BJ (cell line): ENCODE measurements around the gene HIVEP3. TPM values are rescaled to one million over a fixed set of nuclear protein-coding genes. Genes with fewer than 3 reads are reported as not detected.

Experiments
- CTCF ChIA-PET: fragments of 350-600 bp; formaldehyde crosslinking; extraction: SDS; loops from one replicate; lab custom pipeline; 2021; ENCODE audit warnings: antibody characterized with exemption, inconsistent platforms; lab: Yijun Ruan, JAX
- POLR2A ChIA-PET: fragments of 300-600 bp; sonication (Branson Sonifier 250); formaldehyde crosslinking; extraction: SDS; loops from one replicate; lab custom pipeline; 2021; ENCODE audit warnings: antibody characterized with exemption; lab: Charles Lee
- DNase-seq: peaks from one replicate; pipeline ENCODE4 v3.0.0-alpha.2; 2011; ENCODE audit warnings: low read depth
- H3K27me3 ChIP-seq: 2 replicates; pipeline ENCODE4 v1.6.0; 2011; ENCODE audit warnings: low read length; ENCODE audit not compliant: control insufficient read depth, insufficient read depth
- H3K36me3 ChIP-seq: 2 replicates; pipeline ENCODE4 v1.5.1; 2011; ENCODE audit warnings: low read length; ENCODE audit not compliant: control insufficient read depth, insufficient read depth
- H3K4me3 ChIP-seq: 2 replicates; pipeline ENCODE4 v1.5.1; 2011; ENCODE audit warnings: low read depth, mild to moderate bottlenecking, control low read depth, low read length
- CTCF ChIP-seq: IDR thresholded peaks from 2 replicates; pipeline ENCODE4 v1.5.1; 2011; ENCODE audit warnings: low read depth, mild to moderate bottlenecking, control low read depth, inconsistent platforms, low read length, moderate library complexity; ENCODE audit not compliant: insufficient read depth
- polyA plus RNA-seq: library from polyadenylated mRNA; depleted of rRNA; stranded (reverse); fragments of >200 nt; gene quantifications from 2 replicates; pipeline ENCODE4 v1.2.3, GENCODE V29; 2011

The HIVEP3 gene
- polyA plus RNA-seq, 1 experiment, result 4.0 TPM

GRCh38 chr1:41875487-41875886 is 43.2 kb downstream of the HIVEP3 start:
- Histone ChIP-seq H3K4me3 (no peak overlapping the region), H3K36me3 (no peaks in the 10 kb centered on the region), H3K27me3 (no peaks in the 10 kb centered on the region)
- POLR2A ChIA-PET, result no interaction called here
- DNase-seq, result no peak
- TF ChIP-seq CTCF, result no peak
- CTCF ChIA-PET, result no interaction called here

- Histone ChIP-seq H3K36me3 (no peaks in the 10 kb centered on the region), H3K27me3 (no peaks in the 10 kb centered on the region), H3K4me3 (no peak overlapping the region)
- no peak for TF ChIP-seq CTCF
- CTCF ChIA-PET, result no interaction called here
- no peak for DNase-seq
- POLR2A ChIA-PET, result no interaction called here
These were observed 43.8 kb downstream of the HIVEP3 start for GRCh38 chr1:41874903-41875411.

GRCh38 chr1:41874151-41874719 is 44.5 kb downstream of the HIVEP3 start:
- no peak for DNase-seq
- TF ChIP-seq CTCF, result no peak
- no peak overlapping the region for H3K4me3 ChIP-seq
- H3K27me3 ChIP-seq, result no peaks in the 10 kb centered on the region
- POLR2A ChIA-PET, result no interaction called here
- H3K36me3 ChIP-seq, result no peaks in the 10 kb centered on the region
- CTCF ChIA-PET, result no interaction called here

GRCh38 chr1:41872074-41872473 is 46.6 kb downstream of the HIVEP3 start:
- Histone ChIP-seq H3K4me3 (no peak overlapping the region), H3K36me3 (no peaks in the 10 kb centered on the region), H3K27me3 (no peaks in the 10 kb centered on the region)
- TF ChIP-seq CTCF, result no peak
- POLR2A ChIA-PET, result no interaction called here
- DNase-seq, result no peak
- CTCF ChIA-PET, result interaction anchor here (1.5 kb wide), 1 partner anchor 11 kb away, joined by 4 read pairs; no protein-coding TSS in a partner anchor

GRCh38 chr1:41870076-41870562 is 48.6 kb downstream of the HIVEP3 start:
- Histone ChIP-seq H3K36me3 (no peaks in the 10 kb centered on the region), H3K27me3 (no peaks in the 10 kb centered on the region), H3K4me3 (no peak overlapping the region)
- TF ChIP-seq CTCF, result no peak
- ChIA-PET CTCF (no interaction called here), POLR2A (no interaction called here)
- DNase-seq, result no peak
